Osteocyte (in vitro differentiated cells): ENCODE data around the gene PPIG. TPM values are rescaled to one million over a fixed set of nuclear protein-coding genes. Genes with fewer than 3 reads are reported as not detected.

Experiments used
- DNase-seq: peaks from one replicate; pipeline ENCODE4 v3.0.0; 2021; ENCODE audit warnings: mixed read lengths; ENCODE audit not compliant: unreplicated experiment; ENCODE audit errors: extremely low spot score
- H3K27ac Mint-ChIP-seq: one replicate; pipeline ENCODE4 v1.8.0; 2021; ENCODE audit warnings: mild to moderate bottlenecking, mixed read lengths; ENCODE audit not compliant: unreplicated experiment
- H3K27me3 Mint-ChIP-seq: one replicate; pipeline ENCODE4 v1.8.0; 2021; ENCODE audit warnings: mixed read lengths; ENCODE audit not compliant: unreplicated experiment
- H3K36me3 Mint-ChIP-seq: one replicate; pipeline ENCODE4 v1.8.0; 2021; ENCODE audit warnings: mixed read lengths; ENCODE audit not compliant: unreplicated experiment
- H3K4me1 Mint-ChIP-seq: one replicate; pipeline ENCODE4 v1.8.0; 2021; ENCODE audit warnings: mixed read lengths; ENCODE audit not compliant: unreplicated experiment
- H3K4me3 Mint-ChIP-seq: one replicate; pipeline ENCODE4 v1.8.0; 2021; ENCODE audit warnings: mild to moderate bottlenecking, moderate library complexity, mixed read lengths; ENCODE audit not compliant: unreplicated experiment
- H3K9me3 Mint-ChIP-seq: one replicate; pipeline ENCODE4 v1.8.0; 2021; ENCODE audit warnings: mixed read lengths; ENCODE audit not compliant: unreplicated experiment
- CTCF ChIP-seq: fragments of 200-600 bp; sonication (generic); IDR thresholded peaks from 2 replicates; pipeline ENCODE4 v1.5.0; 2021; ENCODE audit warnings: antibody characterized with exemption, mild to moderate bottlenecking, moderate library complexity
- total RNA-seq: library from RNA; stranded (reverse); gene quantifications from 2 replicates; pipeline ENCODE4 v1.2.1, GENCODE V29; 2021

The PPIG gene
- total RNA-seq, 1 donor from 2014 or later, result 45.9 TPM

GRCh38 chr2:169670215-169670651 is 86.1 kb downstream of the PPIG start:
- Mint-ChIP-seq H3K4me1 (no peaks in the 10 kb centered on the region), H3K9me3 (no peaks in the 10 kb centered on the region), H3K36me3 (no peaks in the 10 kb centered on the region), H3K27ac (no peak overlapping the region), H3K4me3 (no peak overlapping the region), H3K27me3 (peaks cover 3% of the 10 kb centered on the region)
- DNase-seq, result no peak
- TF ChIP-seq CTCF, result no peak

GRCh38 chr2:169670937-169671336 is 86.8 kb downstream of the PPIG start:
- no peak for TF ChIP-seq CTCF
- Mint-ChIP-seq H3K27me3 (peaks cover 3% of the 10 kb centered on the region), H3K36me3 (no peaks in the 10 kb centered on the region), H3K4me1 (no peaks in the 10 kb centered on the region), H3K4me3 (no peak overlapping the region), H3K27ac (no peak overlapping the region), H3K9me3 (no peaks in the 10 kb centered on the region)
- no peak for DNase-seq

- no peaks in the 10 kb centered on the region for H3K27me3 Mint-ChIP-seq
- DNase-seq, result no peak
- no peak overlapping the region for H3K4me3 Mint-ChIP-seq
- no peak for TF ChIP-seq CTCF
- H3K9me3 Mint-ChIP-seq, result no peaks in the 10 kb centered on the region
- H3K36me3 Mint-ChIP-seq, result no peaks in the 10 kb centered on the region
- no peaks in the 10 kb centered on the region for H3K4me1 Mint-ChIP-seq
- no peak overlapping the region for H3K27ac Mint-ChIP-seq
These were observed 88.3 kb downstream of the PPIG start for GRCh38 chr2:169672406-169672805.

- DNase-seq, result no peak
- Mint-ChIP-seq H3K27ac (no peak overlapping the region), H3K27me3 (no peaks in the 10 kb centered on the region), H3K4me1 (no peaks in the 10 kb centered on the region), H3K9me3 (no peaks in the 10 kb centered on the region), H3K36me3 (no peaks in the 10 kb centered on the region), H3K4me3 (no peak overlapping the region)
- no peak for TF ChIP-seq CTCF
These were observed 89.0 kb downstream of the PPIG start for GRCh38 chr2:169673106-169673505.

GRCh38 chr2:169673921-169674320 is 89.8 kb downstream of the PPIG start:
- H3K36me3 Mint-ChIP-seq, result no peaks in the 10 kb centered on the region
- no peak overlapping the region for H3K4me3 Mint-ChIP-seq
- no peaks in the 10 kb centered on the region for H3K9me3 Mint-ChIP-seq
- no peaks in the 10 kb centered on the region for H3K27me3 Mint-ChIP-seq
- no peak for TF ChIP-seq CTCF
- DNase-seq, result no peak
- H3K4me1 Mint-ChIP-seq, result no peaks in the 10 kb centered on the region
- H3K27ac Mint-ChIP-seq, result no peak overlapping the region
